Activated CD4-positive, CD25-positive, alpha-beta regulatory T cell treated with anti-CD3 and anti-CD28 coated beads, Interleukin-2, amount 50 U/mL, for 72 hours (primary cell): ENCODE data around the gene CRY1.
"Not testable (repeated sequence)": the region's sequence is repeated elsewhere in the genome, so short reads cannot be mapped to it uniquely, and the experiment has no call there.

Source experiments
- DNase-seq: peaks from one replicate; pipeline ENCODE4 v3.0.0; 2021

CRY1 gene

GRCh38 chr12:107058190-107058589 is 35.2 kb downstream of the CRY1 start:
- no peak for DNase-seq

GRCh38 chr12:107057071-107057834 is 36.1 kb downstream of the CRY1 start:
- no peak for DNase-seq

GRCh38 chr12:107053709-107054108 is 39.6 kb downstream of the CRY1 start:
- DNase-seq, result no peak

- DNase-seq, result no peak
Measured at GRCh38 chr12:107045186-107045585, 48.2 kb downstream of the CRY1 start.

GRCh38 chr12:107042801-107043200 is 50.5 kb downstream of the CRY1 start:
- no peak for DNase-seq

GRCh38 chr12:107035733-107036132 is 57.6 kb downstream of the CRY1 start:
- no peak for DNase-seq

- DNase-seq, result no peak
Measured at GRCh38 chr12:107033758-107034739, 59.3 kb downstream of the CRY1 start.

- no peak for DNase-seq
Measured at GRCh38 chr12:107032266-107032665, 61.1 kb downstream of the CRY1 start.

GRCh38 chr12:107031061-107031460 is 62.3 kb downstream of the CRY1 start:
- no peak for DNase-seq

- no peak for DNase-seq
Measured at GRCh38 chr12:107029081-107029480, 64.3 kb downstream of the CRY1 start.

GRCh38 chr12:107027636-107028053 is 65.7 kb downstream of the CRY1 start:
- no peak for DNase-seq

- no peak for DNase-seq
Measured at GRCh38 chr12:107026806-107027635, 66.3 kb downstream of the CRY1 start.

- DNase-seq, result not testable (repeated sequence)
Measured at GRCh38 chr12:107026356-107026755, 67.0 kb downstream of the CRY1 start.

GRCh38 chr12:107025671-107026070 is 67.7 kb downstream of the CRY1 start:
- no peak for DNase-seq

- no peak for DNase-seq
Measured at GRCh38 chr12:107019546-107019945, 73.8 kb downstream of the CRY1 start.

GRCh38 chr12:107017042-107017441 is 76.3 kb downstream of the CRY1 start:
- no peak for DNase-seq

- DNase-seq, result no peak
Measured at GRCh38 chr12:107014055-107014454, 79.3 kb downstream of the CRY1 start.

- no peak for DNase-seq
Measured at GRCh38 chr12:107012736-107013425, 80.5 kb downstream of the CRY1 start.

- no peak for DNase-seq
Measured at GRCh38 chr12:107011519-107011918, 81.8 kb downstream of the CRY1 start.

- no peak for DNase-seq
Measured at GRCh38 chr12:107007411-107007810, 85.9 kb downstream of the CRY1 start.

GRCh38 chr12:107002665-107003064 is 90.7 kb downstream of the CRY1 start:
- not testable (repeated sequence) for DNase-seq

GRCh38 chr12:106999446-106999845 is 93.9 kb downstream of the CRY1 start:
- no peak for DNase-seq
